A172 (cell line): Measurements from ENCODE around the gene CLDN14. TPM values are rescaled to one million over a fixed set of nuclear protein-coding genes. Genes with fewer than 3 reads are reported as not detected.

Source experiments
- total RNA-seq: library from RNA; depleted of rRNA; stranded (reverse); fragments of >200 nt; shearing (Covaris generic); gene quantifications from 2 replicates; pipeline ENCODE4 v1.2.3, GENCODE V29; 2014; rRNA removed

The CLDN14 gene
- total RNA-seq, 1 experiment from 2014 or later, result not detected

Other genes with a start within 250 kb of the CLDN14 start
- gene MORC3, start 159.9 kb downstream of the CLDN14 start, total RNA-seq, result 43.0 and 49.1 TPM in 2 replicates
- gene CHAF1B, start 94.7 kb downstream of the CLDN14 start, total RNA-seq, result 25.9 and 33.9 TPM in 2 replicates
- gene SIM2, start 219.0 kb upstream of the CLDN14 start, total RNA-seq, result 0.86 and 5.1 TPM in 2 replicates